D341Med (cell line): ENCODE results near the gene ZC3H12D.
"Not testable (repeated sequence)": the region's sequence is repeated elsewhere in the genome, so short reads cannot be mapped to it uniquely, and the experiment has no call there.

Source experiments
- DNase-seq: peaks from one replicate; pipeline ENCODE4 v3.0.0; 2012; ENCODE audit warnings: low spot score

Gene ZC3H12D

DNA sequence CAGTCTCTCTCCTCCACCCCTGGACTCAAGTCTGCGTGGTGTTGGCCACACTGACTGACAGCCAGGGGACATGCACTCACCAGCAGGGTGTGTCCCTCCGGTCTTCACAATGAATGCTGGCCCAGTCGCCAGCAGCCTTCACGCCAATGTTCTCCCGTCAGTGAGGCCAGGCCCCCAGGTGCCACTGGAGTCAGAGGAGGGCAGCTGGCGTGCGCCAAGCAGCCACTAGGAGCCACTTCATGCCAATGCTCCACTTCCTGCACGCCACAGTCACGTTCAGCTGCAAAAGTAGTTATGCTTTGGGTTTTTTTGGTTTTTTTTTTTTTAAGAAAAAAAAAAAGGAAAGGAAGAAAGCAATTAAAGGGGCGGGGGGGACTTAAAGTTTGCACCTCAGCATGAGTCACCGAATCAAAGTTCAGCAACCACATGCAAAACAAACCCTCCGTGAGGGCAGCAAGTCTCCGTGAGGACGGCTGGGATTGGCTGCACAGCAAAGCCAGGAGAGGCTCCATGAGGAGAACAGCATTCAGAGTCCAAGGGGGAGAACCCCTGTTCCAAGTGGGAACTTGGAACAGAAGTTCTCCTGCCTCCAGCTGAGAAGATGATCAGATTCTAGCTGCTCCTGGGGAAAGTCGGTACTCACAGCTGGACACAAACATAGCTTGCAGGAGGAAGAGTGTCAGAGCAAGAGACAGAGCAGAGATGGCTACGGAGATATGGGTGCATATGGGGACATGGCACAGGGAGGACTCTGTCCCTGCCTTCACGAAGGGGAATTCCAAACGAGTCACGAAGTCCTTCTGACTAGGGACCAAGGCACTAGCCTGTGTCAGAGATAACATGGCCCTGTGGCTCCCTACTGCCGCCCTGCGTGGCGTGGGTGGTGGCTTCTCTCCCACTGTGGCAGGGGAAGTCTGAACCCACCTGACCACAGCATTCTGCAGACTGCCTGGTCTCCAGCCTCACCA, at the start of gene ZC3H12D:
Gene ZC3H12D (minus strand): TSS at position 282 of the 968 bp plus-strand sequence. CDS start 10,471 bp downstream, outside the sequence.
- no peak for DNase-seq

DNA sequence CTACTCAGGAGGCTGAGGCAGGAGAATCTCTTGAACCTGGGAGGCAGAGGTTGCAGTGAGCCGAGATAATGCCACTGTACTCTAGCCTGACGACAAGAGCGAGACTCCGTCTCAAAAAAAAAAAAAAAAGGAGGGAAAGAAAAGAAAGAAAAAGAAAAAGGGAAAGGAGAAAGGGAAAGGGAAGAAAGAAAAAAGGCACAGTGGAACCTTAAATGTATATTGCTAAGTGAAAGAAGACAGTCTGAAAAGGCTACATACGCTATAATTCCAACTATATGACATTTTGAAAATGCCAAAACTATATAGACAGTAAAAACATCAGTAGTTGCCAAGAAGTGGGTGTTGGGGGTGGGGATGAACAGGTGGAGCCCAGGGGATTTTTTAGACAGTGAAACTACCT, 44.8 kb upstream of the ZC3H12D start:
- no peak for DNase-seq

DNA sequence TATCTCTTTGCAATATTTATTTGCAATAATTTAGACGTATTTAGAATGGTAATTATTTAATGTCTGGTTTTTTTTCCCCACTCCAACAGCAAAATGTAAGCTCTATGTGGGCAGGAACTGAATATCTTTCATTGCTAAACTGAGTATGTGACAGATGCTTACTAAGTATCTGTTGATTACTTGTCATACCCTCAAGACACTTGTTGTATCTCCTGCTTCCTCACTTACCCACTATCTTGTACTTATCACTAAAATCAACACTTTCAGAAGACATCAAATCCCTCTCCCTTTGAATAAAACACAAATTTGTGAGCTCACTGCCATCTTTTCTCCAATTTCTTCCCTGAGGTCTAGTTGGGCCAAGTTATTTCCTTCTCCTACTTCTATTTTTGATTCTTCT, 30.7 kb upstream of the ZC3H12D start:
- DNase-seq = no peak

DNA sequence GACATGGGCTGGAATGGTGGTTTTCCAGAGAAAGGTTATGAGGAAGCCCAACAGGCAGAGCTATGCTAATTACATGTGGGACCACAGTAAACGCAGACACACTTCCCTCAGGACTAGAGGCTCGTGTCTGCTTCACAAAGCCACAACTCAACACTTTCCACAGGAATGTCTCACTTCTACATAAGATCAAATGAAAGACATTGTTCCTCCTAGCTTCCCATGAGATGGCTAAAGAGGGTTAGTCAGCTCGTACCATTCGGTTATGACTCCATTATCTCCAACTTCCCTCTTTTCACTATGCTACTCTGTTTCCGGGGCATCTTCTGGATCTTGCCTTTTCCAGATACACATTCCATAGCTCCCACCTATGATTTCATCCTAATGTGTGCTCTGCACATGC, 29.1 kb upstream of the ZC3H12D start:
- no peak for DNase-seq

DNA sequence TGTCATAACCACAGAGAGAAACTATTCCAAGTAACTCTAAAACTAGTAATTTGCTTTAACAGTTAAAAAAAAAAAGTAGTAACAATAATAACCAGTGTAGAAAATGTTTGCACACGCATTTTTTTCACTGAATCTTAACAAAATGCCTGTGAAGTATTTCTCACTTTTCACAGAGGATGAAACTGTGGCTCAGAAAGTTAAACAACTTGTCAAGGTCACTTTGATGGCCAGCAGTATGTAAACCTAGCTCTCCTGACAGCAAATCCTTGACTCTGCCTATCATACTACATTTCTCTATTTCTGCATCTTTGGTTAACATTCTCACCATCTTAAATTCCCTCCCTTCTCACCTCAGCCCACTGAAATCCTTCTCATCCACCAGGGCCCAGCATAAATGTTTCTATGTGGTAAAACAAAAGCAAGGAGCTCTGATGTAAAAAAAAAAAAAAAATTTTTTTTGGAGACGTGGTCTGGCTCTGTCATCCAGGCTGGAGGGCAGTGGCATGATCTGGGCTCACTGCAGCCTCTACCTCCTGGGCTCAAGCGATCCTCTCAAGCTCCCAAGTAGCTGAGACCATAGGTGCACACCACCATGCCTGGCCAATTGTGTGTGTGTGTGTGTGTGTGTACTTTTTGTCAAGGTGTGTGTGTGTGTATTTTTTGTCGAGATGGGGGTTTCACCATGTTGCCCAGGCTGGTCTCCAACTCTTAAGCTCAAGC, 26.1 kb upstream of the ZC3H12D start:
- no peak for DNase-seq

- DNase-seq = no peak
Observed at GRCh38 chr6:149508485-149508884, 23.7 kb upstream of the ZC3H12D start.

- no peak for DNase-seq
Observed at GRCh38 chr6:149503872-149504271, 19.1 kb upstream of the ZC3H12D start.

DNA sequence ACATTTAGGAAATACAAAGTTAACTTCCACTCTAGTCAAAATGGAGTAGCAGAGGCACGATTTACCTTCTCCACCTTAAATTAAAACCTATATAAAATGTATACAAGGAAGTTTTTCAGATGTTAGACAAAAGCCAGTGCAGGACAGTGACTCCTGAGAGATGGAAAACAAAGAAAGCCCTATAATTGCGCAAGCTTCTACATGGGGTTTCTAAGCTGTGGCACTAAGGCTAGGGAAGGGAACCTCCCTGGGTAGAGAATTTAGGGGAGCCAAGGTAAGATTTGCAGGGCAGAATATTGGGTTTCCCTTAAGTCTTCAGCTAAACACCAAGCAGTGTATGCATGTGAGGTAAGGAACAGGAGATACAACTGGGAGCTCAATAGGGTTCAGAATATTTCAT, 18.5 kb upstream of the ZC3H12D start:
- no peak for DNase-seq

- DNase-seq = no peak
Observed at GRCh38 chr6:149501768-149502167, 17.0 kb upstream of the ZC3H12D start.

GRCh38 chr6:149501201-149501600, 16.4 kb upstream of the ZC3H12D start:
- DNase-seq = no peak

DNA sequence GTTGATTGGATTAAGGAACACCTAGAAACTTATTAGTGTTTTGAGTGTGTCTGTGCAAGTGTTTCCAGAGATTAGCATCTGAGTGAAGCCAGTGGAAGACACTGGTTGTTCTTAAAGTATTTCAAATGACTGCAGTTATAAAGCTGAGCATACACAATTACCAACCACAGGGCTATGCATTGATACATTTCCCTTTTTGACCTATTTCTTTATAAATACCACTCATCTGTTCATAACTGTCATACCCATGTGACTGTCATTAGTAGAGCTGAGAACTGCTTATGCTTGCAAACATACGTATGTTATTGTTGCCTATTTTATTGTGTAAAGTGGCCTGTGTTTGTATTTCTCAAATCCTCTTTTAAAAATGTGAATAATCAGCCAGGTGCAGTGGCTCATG, 15.3 kb upstream of the ZC3H12D start:
- no peak for DNase-seq

GRCh38 chr6:149499066-149499465, 14.3 kb upstream of the ZC3H12D start:
- no peak for DNase-seq

DNA sequence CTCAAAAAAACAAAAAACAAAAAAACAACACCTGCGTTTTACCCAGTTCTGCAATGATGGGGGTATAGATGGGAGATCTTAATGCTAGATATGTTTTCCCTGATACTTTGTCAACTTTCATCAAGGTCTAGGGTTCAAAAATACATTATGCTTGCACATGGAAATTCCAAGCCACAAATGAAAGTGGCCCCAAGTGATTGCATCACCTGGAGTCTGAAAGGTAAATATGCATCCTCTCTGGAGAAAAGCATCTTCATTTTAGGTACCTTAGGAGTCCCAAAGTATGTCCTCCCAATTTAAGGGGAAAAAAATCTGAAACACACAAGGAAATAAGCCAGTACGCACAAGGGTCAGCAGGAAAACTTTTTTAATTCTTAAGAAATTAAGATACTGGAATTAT, 12.6 kb upstream of the ZC3H12D start:
- DNase-seq = no peak

DNA sequence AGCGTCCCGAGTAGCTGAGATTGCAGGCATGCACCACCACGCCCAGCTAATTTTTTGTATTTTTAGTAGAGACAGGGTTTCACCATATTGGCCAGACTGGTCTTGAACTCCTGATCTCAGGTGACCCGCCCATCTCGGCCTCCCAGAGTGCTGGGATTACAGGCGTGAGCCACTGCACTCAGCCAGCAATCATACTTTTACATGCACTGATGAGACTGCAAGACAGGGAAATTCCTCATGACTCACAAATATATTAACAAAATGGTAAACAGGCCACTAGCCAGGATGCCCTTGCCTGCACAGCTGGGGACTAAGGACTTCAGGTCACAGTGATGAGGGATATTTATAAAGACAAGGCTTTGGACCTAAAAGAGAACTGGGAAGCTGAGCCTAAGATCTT, 11.8 kb upstream of the ZC3H12D start:
- DNase-seq = not testable (repeated sequence)

DNA sequence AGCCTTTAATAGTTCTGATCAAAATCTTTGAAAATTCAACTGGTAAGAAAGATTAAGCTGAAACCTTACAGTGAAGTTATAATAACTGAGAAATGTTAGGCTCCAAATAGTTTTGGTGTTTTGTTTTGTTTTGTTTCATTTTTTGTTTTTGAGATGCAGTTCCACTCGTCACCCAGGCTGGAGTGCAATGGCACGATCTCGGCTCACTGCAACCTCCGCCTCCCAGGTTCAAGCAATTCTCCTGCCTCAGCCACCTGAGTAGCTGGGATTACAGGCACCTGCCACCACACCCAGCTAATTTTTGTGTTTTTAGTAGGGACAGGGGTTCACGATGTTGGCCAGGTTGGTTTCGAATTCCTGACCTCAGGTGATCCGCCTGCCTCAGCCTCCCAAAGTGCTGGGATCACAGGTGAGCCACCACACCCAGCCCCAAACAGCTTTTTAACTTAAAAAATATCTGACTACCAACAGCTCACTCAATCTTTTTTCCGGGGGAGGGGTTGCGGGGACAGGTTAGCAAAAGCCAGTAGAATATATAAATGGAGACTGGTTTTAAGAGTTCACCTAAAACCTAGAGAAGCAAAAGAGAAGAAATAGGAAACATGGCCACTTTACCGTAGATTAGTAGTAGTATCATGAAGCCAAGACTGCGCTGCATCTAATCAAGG, 10.7 kb upstream of the ZC3H12D start:
- not testable (repeated sequence) for DNase-seq

- not testable (repeated sequence) for DNase-seq
Observed at GRCh38 chr6:149494810-149495209, 10.0 kb upstream of the ZC3H12D start.

- DNase-seq = no peak
Observed at GRCh38 chr6:149493761-149494320, 9.0 kb upstream of the ZC3H12D start.

- no peak for DNase-seq
Observed at GRCh38 chr6:149492798-149493343, 8.1 kb upstream of the ZC3H12D start.

- no peak for DNase-seq
Observed at GRCh38 chr6:149489967-149490366, 5.2 kb upstream of the ZC3H12D start.

DNA sequence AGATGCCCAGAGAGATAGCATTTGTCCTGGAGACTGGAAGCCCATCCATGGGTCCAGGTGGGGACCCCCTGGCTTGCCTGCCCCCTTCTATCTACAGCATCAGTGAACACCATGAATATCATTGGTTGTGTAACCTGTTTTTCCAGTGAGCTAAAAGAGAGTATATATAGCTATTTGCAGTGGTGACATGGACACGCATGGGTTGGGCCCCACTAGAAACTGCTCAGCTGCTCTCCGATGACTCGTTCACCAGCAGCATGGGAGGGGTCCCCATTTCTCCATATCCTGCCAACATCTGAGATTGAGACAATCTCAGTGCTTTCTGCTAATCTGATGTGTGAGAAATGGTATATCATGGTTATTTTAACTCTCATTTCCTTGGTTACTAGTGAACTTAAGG, 4.0 kb upstream of the ZC3H12D start:
- no peak for DNase-seq

DNA sequence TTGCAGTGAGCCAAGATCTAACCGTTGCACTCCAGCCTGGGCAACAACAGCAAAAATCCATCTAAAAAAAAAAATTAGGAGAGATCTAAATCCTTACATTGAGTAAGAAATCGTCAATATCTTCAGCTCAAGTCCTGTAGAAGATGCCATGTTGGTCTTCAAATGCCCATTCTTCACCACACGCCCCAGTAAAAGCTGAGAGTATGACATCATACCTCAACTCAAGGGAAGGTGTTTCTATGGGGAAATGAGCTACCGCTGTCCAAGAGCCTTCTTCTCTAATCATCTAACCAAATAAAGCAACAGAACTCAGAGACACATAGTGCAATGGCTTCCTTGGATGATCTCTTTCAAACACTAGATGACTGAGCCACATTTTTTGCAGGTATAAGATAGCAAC, 2.5 kb upstream of the ZC3H12D start:
- no peak for DNase-seq
